ENCODE results near the gene MGRN1. TPM values are rescaled to one million over a fixed set of nuclear protein-coding genes. Genes with fewer than 3 reads are reported as not detected.
A peak's percentile ranks its signal among the peaks of the same experiment; 100 is the strongest.

MGRN1 gene
- total and polyA plus RNA-seq, 2 donors (not counting 3 experiments of a cell fraction or from before 2014, with no cell fraction given): 15.6 to 73.0 TPM

- DNase-seq (ENCODE audit: low read depth, low spot score): no peak
- Histone ChIP-seq H3K4me1 (ENCODE audit: control insufficient read depth, extremely low read depth, insufficient read depth, low read length) (peaks cover 4% of the 10 kb centered on the region), H3K4me2 (ENCODE audit: insufficient read depth, low read length) (no peak overlapping the region), H2AFZ (ENCODE audit: low read depth, low read length) (no peak overlapping the region), H3K9me1 (replicated peaks; ENCODE audit: control insufficient read depth, extremely low read depth, insufficient read depth, low read length) (no peaks in the 10 kb centered on the region), H3K27ac (ENCODE audit: insufficient read depth, low read depth, low read length) (no peak overlapping the region), H3K79me2 (ENCODE audit: control insufficient read depth, insufficient read depth, low read length) (no peaks in the 10 kb centered on the region), H3K27me3 (ENCODE audit: control insufficient read depth in 2 of 2, insufficient read depth in 2 of 2, low read length in 2 of 2) (no peaks in the 10 kb centered on the region), H3K36me3 (ENCODE audit: control insufficient read depth in 2 of 2, extremely low read depth in 1 of 2, insufficient read depth in 2 of 2, low read length in 2 of 2) (peaks cover 4 to 37% of the 10 kb centered on the region in 2 experiments), H3K4me3 (replicated peaks in 1 of 3; ENCODE audit: insufficient read depth in 1 of 3, low read depth in 1 of 3, low read length in 3 of 3) (no peak overlapping the region), H3K9me3 (replicated peaks; ENCODE audit: control insufficient read depth, insufficient read depth, low read length) (no peaks in the 10 kb centered on the region), H4K20me1 (replicated peaks; ENCODE audit: control insufficient read depth, extremely low read depth, insufficient read depth, low read length) (no peaks in the 10 kb centered on the region), H3K9ac (replicated peaks; ENCODE audit: extremely low read depth, insufficient read depth, low read length) (no peak overlapping the region)
- intact Hi-C loops (cut with micrococcal nuclease): no loop called here
- BruUV-seq (replicated peaks): no TSS peak
- dilution Hi-C loops (cut with MboI; ENCODE audit: extremely low pct_ligation_motif_present, low sequenced_read_pairs): no loop called here
- ChIA-PET POLR2A (interaction anchor here (0.6 kb wide), 1 partner anchor 396 kb away, joined by 6 read pairs; no protein-coding TSS in a partner anchor), CTCF (no interaction called here)
- no peak for TF ChIP-seq GATA2 (IDR thresholded peaks at IDR 0.05; ENCODE audit: insufficient read depth, insufficient read length, low read depth, low read length)
- TF ChIP-seq, protein P1, sequence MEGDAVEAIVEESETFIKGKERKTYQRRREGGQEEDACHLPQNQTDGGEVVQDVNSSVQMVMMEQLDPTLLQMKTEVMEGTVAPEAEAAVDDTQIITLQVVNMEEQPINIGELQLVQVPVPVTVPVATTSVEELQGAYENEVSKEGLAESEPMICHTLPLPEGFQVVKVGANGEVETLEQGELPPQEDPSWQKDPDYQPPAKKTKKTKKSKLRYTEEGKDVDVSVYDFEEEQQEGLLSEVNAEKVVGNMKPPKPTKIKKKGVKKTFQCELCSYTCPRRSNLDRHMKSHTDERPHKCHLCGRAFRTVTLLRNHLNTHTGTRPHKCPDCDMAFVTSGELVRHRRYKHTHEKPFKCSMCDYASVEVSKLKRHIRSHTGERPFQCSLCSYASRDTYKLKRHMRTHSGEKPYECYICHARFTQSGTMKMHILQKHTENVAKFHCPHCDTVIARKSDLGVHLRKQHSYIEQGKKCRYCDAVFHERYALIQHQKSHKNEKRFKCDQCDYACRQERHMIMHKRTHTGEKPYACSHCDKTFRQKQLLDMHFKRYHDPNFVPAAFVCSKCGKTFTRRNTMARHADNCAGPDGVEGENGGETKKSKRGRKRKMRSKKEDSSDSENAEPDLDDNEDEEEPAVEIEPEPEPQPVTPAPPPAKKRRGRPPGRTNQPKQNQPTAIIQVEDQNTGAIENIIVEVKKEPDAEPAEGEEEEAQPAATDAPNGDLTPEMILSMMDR (IDR thresholded peaks at IDR 0.05; ENCODE audit: extremely low read depth in 1 of 2, insufficient read depth in 1 of 2, low read depth in 1 of 2, low read length in 2 of 2): no peak
- FAIRE-seq: no peak
These were observed 64.6 kb downstream of the MGRN1 start for GRCh38 chr16:4689091-4689671.

DNA sequence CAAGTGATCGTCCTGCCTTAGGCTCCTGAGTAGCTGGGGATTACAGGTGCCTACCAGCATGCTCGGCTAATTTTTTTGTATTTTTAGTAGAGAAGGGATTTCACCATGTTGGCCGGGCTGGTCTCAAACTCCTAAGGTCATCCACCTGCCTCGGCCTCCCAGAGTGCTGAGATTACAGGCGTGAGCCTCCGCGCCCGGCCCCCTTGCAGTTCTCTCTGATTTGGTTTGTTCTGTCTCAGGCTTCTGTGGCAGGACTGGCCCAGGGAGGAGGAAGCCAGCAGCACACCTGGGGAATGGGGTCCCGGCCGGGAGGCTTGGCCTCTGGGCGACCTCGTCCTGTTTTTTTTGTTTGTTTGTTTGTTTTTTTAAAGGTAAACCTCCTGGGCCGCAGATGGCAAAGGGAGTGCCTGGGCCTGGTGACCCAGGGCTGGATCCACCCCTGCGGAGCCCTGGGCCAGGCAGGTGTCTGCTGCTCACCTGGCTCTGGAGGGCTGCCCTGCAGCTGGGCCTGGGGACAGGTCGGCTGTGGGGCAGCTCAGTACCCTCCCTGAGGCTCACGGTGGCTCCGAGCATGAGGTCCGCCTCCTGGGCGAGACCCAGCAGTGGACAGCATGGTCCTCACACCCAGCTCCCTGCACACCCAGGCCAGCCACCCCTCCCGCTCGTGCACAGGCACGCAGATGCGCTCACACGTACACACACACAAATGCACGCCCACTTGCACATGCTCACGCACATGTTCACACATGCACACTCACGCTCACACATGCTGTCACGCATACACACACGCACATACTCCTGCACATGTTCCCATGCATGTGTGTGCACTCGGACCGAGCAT is 65.5 kb downstream of the MGRN1 start:
- POLR2A ChIA-PET: interaction anchor here (0.6 kb wide), 1 partner anchor 397 kb away, joined by 6 read pairs; no protein-coding TSS in a partner anchor
- H3K79me2 ChIP-seq (ENCODE audit: control insufficient read depth, insufficient read depth, low read length): no peaks in the 10 kb centered on the region
- no peak for DNase-seq (ENCODE audit: low read depth, low spot score)
- H3K9me3 ChIP-seq (replicated peaks; ENCODE audit: control insufficient read depth, insufficient read depth, low read length): no peaks in the 10 kb centered on the region
- TF ChIP-seq EZH2 (IDR thresholded peaks at IDR 0.05; ENCODE audit: borderline replicate concordance, low read depth, low read length, severe bottlenecking): no peak
- TF ChIP-seq, protein P1 (IDR thresholded peaks at IDR 0.05; ENCODE audit: extremely low read depth in 1 of 2, insufficient read depth in 1 of 2, low read depth in 1 of 2, low read length in 2 of 2): no peak
- no peaks in the 10 kb centered on the region for H4K20me1 ChIP-seq (replicated peaks; ENCODE audit: control insufficient read depth, extremely low read depth, insufficient read depth, low read length)
- no peak overlapping the region for H2AFZ ChIP-seq (ENCODE audit: low read depth, low read length)
- dilution Hi-C loops (cut with MboI; ENCODE audit: extremely low pct_ligation_motif_present, low sequenced_read_pairs): no loop called here
- H3K4me2 ChIP-seq (ENCODE audit: insufficient read depth, low read length): no peak overlapping the region
- peaks cover 4% of the 10 kb centered on the region for H3K4me1 ChIP-seq (ENCODE audit: control insufficient read depth, extremely low read depth, insufficient read depth, low read length)
- H3K4me3 ChIP-seq (replicated peaks in 1 of 3; ENCODE audit: insufficient read depth in 1 of 3, low read depth in 1 of 3, low read length in 3 of 3): no peak overlapping the region
- CTCF ChIA-PET: no interaction called here
- peaks cover 0 to 29% of the 10 kb centered on the region in 2 experiments for H3K36me3 ChIP-seq (ENCODE audit: control insufficient read depth in 2 of 2, extremely low read depth in 1 of 2, insufficient read depth in 2 of 2, low read length in 2 of 2)
- intact Hi-C loops (cut with micrococcal nuclease): no loop called here
- TSS peak; percentile 43 for BruUV-seq (replicated peaks)
- H3K27me3 ChIP-seq (ENCODE audit: control insufficient read depth in 2 of 2, insufficient read depth in 2 of 2, low read length in 2 of 2): no peaks in the 10 kb centered on the region
- no peak for FAIRE-seq
- no peaks in the 10 kb centered on the region for H3K9me1 ChIP-seq (replicated peaks; ENCODE audit: control insufficient read depth, extremely low read depth, insufficient read depth, low read length)
- no peak overlapping the region for H3K9ac ChIP-seq (replicated peaks; ENCODE audit: extremely low read depth, insufficient read depth, low read length)
- H3K27ac ChIP-seq (ENCODE audit: insufficient read depth, low read depth, low read length): no peak overlapping the region

All from endothelial cell of umbilical vein (primary cell).